HG02623 (cell line): ENCODE data around the gene NBL1.
"Not testable (repeated sequence)": the region's sequence is repeated elsewhere in the genome, so short reads cannot be mapped to it uniquely, and the experiment has no call there.

Experiments
- ATAC-seq: cut with Tn5 transposase; IDR thresholded peaks from one replicate; pipeline ENCODE4 v1.9.1; 2021; ENCODE audit warnings: moderate library complexity; ENCODE audit not compliant: unreplicated experiment

Gene NBL1

DNA sequence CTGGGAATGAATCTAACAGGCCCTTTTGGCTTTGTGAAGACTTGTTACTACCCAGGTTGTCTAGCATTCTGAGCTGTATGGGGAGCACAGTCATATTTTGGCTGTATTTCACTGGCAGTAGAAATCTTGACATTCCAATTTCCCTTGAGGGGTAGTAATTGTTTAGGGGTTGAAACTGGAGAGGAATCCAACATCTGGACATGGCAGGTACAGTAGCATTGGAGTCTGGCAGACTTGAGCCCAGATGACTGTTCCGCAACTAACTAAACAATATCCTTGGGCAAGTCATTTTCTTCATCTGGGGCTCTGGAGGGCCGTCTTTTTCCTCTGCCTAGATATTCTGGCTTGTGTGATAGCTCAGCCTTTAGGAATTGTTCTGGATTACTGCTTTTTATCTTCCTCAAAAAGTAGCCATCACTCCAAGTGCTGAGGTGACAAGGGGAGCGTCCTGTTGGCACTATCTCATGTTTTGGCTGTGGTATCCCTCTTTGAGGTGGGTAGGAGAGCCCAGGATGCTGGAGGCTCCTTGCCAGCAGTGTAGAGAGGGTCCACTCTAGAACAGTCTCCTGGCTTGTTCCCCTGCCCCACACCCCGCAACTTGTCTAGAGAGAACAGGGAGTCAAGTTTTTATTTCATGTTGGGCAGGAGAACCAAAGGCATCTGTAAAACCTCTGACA lies 22.7 kb upstream of the NBL1 start:
- ATAC-seq, result no peak

DNA sequence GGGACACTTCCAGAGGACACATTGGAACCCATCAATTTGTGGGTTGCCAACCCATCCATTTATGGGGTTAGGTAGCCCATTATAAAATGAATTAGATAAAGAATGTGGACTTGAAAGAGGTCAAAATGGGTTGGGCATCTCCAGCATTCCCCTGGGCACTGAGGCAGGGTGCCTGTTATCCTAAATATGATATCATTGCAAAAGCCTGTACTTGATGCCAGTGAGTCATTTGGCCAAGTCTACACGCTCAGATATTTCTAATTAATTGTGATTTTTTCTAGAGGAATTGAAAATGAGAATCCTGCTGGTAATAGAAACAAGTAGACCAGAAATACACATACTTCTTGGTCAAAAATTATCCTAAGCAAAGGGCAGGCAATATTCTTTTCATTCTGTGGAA lies 21.9 kb upstream of the NBL1 start:
- ATAC-seq, result no peak

DNA sequence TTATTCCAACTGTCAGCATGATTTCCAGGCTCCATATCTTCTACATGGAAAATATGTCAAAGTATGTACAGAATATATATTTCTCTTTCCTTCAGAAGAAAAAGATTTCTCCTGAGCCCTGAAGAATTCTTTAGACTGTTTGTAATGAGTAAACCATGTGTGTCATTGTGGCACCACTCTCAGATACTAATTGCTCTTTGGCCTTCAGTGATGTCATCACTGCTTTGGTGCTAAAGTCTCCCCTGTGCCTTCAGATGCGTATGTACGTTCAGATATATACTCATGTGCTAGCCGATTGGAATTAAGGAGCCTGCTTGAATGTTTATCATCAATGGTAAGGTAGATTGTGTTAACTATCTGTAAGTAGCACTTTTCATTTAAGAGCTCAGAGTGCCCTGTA lies 20.6 kb upstream of the NBL1 start:
- no peak for ATAC-seq

DNA sequence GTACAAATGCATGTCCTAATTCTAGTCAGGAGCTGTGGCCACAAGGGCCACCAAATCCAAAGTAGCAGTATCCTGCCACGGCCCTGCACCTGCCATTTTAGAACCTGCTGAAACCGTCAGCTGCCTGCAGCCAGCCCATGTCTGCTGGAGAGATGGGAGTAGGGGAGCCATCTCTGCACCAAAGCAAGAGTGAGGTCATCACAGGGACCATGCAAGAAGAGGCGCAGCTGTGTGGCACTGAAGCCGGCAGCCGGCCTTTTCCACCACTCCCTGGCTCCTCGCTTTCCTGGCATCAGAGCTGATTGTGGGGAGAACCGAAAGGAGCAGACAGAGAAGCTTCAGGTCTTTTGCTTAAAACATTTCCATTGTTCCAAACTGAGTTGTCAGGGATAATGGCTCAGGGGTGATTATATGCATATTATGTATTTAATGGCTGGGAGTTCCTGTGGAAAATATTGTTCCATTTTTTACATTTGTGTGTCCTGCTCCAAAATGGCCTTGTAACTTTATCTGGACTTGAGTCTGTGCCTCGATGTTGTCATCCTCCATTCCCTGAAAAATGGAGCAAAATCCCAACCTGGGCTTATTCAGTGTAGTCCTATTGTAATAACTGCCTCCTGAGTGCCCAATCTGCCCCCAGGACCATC lies 18.7 kb upstream of the NBL1 start:
- no peak for ATAC-seq

DNA sequence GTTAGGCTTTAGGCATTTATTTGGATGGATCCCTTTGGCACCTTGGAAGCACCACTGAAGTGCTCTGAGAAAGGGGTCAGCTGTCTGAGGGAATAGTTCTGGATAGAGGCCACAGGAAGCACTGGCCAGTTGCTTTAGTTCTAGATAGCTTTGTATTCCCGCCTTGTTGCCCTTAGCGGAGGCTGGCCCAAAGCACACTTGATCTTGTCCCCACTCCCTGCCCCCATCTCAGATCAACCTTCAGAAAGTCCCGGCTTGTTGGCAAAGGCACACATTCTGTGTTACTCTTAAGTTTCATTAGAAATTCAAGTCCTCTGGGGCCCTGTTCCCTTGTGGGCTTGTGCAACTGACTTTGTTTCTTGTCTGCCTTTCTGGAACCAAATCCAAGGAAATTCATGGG lies 15.2 kb upstream of the NBL1 start:
- no peak for ATAC-seq

DNA sequence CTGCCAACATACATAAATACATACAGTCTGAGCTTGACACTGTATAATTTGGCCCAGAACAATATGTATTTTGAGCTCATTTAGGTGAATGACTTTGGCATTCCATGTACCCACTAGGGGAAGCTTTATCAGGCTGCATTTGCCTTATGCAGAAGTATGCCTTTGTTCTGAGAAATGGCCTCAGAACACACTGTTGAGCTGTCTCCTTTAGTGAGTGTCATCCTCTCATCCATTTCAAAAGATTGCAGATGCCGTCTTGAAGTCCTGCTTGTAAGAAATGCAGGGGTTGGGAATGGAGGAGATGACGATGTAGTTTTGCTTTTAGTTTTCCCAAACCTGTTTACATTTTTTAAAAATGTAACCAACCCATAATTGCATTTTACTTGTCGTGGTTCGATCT lies 14.8 kb upstream of the NBL1 start:
- ATAC-seq, result no peak

DNA sequence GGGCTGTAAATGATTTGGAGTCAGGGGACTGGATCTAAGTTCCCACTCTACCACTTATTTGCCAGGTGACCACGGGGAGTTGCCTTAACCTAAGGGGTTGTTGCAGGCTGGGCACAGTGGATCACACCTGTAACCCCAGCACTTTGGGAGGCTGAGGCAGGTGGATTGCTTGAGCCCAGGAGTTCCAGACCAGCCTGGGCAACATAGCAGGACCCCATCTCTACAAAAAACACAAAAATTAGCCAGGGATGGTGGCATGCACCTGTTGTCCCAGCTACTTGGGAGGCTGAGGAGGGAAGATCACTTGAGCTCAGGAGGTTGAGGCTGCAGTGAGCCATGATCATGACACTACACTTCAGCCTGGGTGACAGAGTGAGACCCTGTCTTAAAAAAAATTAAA lies 13.9 kb upstream of the NBL1 start:
- not testable (repeated sequence) for ATAC-seq

DNA sequence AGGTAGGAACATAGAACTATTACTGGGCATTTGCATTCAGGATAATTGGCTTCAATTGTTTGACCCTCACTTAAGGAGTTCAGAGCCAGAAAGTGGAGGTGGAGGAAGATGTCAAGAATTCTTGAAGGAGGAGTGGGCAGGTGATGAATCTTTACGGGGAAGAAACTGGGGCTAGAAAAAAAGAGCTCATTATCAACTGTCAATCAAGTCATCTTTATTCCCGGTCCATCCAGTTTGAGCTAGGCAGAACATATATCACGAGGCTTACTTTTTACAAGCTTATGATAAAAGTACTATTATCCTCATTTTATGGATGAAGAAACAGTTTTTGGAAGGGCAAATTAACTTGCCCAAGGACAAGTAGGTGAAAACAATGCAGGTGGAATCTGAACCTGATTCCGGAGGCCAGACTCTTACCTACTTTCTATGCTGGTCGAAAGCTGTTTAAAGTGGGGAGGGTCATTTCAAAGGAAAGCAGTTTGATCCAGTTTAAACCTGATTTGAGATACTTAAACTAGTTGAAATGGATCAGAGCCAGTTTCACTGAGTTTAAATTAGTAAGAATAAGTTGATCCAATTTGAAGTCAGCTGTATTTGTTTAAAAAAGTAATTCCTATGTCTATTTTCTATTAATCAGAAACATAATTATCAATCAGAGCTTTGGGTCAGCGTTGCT lies 13.3 kb upstream of the NBL1 start:
- no peak for ATAC-seq

DNA sequence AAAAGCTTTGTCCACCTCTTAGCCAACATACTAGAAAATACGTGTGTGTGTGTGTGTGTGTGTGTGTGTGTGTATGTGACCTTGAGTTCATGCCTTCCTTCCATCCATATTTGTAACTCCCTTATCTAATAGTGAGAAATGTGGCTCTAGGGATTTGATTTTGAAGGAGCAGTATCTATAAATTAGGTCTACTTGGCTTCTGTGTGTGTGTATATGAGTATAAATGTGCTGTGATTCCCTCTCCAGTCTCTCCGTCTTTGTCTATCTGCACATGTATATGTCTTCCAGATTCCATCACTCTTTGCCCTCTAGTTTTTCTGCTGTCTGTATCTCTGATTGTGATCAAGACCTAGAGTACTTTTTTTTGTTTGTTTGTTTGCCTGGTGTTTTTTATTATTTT lies 11.9 kb upstream of the NBL1 start:
- no peak for ATAC-seq

DNA sequence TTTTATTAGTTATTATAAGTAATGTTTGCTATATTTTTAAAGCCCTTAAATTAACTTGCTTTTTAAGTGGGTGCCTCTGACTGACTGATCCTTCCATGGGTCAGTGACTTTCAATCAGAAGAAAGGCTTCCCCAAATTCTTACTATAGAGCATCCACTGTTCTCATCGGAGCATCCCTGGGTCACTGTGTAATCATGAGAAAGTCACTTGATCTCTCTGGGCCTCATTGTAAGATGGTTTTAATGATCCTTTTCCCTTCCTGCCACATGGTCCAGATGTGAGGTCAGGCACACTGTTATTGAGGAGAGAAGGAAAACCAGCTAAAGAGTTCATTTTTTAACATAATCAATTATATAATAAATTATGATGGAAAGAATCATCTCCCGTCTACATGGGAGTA lies 11.0 kb upstream of the NBL1 start:
- ATAC-seq, result no peak

DNA sequence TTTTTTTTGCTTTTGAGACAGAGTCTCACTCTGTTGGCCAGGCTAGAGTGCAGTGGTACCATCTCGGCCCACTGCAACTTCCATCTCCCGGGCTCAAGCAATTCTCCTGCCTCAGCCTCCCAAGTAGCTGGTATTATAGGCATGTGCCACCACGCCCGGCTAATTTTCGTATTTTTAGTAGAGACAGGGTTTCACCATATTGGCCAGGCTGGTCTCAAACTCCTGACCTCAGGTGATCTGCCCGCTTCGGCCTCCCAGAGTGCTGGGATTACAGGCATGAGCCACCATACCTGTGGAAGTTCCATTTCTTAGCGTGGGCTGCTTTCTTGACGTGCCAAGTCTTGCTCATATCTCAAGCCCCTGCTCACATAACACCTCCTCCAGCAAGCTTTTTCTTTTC lies 9.0 kb upstream of the NBL1 start:
- ATAC-seq, result not testable (repeated sequence)

DNA sequence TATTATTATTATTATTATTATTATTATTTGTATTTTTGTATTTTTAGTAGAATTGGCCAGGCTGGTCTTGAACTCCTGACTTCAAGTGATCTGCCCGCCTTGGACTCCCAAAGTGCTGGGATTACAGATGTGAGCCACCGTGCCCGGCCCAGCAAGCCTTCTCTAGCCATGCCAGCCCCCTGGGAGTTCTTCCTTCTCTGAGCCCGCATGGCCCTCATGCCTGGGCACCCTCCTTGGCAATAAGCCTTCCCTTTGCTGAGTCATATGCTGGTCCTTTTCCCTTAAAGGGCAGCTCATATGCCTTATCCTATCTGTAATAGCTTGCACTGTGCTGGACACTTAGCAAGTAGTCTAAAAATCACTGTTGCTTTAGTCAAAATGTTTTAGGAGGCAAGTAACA lies 8.5 kb upstream of the NBL1 start:
- ATAC-seq, result no peak

DNA sequence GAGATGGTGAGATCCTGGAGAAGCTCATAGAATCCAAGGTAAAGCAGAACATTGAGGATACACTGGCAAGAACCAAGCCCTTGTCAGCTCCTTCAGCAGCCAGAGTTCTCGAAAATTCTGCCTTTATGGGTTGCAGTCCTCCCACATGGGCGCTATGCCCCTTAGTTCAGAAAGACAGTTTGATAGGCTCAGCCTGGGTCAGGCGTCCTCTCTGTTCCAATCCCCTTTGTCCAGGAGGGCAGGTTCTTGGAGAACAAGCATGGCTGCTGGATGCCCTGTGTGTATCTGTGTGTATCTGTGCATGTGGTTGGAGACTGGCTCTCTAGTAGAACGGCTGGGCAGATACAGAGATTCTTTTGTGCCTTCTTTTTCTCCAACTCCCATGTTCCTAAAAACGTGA lies 8.0 kb upstream of the NBL1 start:
- ATAC-seq, result no peak

DNA sequence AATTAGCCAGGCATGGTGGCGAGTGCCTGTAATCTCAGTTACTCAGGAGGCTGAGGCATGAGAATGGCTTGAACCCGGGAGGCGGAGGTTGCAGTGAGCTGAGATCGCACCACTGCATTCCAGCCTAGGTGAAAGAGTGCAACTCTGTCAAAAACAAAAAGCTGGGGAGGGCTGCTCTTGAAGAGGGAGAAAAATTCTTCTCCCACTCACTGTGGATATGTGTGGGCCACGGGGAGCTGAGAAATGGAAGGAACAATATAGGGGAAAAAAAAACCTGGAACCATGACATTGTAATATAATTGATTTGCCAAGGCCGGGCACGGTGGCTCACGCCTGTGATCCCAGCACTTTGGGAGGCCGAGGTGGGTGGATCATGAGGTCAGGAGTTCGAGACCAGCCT lies 7.4 kb upstream of the NBL1 start:
- not testable (repeated sequence) for ATAC-seq

DNA sequence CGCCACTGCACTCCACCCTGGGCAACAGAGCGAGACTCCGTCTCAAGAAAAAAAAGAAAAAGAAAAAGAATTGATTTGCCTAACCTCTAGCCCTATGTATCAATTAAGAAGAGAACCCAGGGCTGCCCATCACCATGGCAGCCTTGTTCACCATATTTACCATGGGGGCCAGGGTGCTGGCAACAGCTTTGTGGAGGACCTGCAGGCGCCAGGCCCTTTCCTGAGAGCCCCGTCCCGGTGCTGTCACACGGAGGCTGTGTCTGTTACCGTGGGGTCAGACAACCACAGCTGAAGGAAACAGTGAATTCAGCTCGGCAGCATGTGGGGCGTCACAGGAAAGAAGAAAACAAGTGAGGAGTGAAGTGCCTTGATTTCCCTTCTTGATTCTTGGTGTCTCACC lies 6.5 kb upstream of the NBL1 start:
- ATAC-seq, result no peak

DNA sequence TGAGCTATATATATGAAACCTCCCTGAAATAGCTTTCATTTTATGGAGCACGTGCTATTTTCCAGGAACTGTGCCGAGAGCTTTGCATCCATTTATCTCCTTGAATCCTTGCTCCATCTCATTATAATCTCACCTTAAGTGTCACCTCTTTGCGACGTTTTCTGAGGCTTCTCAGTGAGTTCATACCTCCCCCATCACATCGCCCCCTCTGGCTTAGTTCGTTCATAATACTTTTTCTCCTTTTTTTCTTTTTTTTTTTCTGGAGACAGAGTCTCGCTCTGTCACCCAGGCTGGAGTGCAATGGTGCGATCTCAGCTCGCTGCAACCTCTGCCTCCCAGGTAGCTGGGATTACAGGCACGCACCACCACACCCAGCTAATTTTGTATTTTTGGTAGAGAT lies 4.9 kb upstream of the NBL1 start:
- not testable (repeated sequence) for ATAC-seq

DNA sequence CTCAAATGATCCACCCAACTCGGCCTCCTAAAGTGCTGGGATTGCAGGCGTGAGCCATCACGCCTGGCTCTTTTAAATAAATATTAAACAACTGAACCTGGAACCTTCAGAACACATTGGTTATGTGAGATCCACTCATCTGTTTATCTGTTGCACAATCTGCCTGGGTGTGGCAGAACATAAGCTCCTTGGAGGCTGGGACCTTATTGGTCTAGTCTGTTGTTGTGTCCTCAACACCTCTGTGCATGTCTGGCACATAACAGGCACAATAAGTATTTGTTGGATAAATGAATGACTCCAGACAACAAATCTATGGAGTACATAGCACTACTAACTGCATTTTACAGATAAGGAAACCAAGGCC lies 4.1 kb upstream of the NBL1 start:
- ATAC-seq, result no peak

DNA sequence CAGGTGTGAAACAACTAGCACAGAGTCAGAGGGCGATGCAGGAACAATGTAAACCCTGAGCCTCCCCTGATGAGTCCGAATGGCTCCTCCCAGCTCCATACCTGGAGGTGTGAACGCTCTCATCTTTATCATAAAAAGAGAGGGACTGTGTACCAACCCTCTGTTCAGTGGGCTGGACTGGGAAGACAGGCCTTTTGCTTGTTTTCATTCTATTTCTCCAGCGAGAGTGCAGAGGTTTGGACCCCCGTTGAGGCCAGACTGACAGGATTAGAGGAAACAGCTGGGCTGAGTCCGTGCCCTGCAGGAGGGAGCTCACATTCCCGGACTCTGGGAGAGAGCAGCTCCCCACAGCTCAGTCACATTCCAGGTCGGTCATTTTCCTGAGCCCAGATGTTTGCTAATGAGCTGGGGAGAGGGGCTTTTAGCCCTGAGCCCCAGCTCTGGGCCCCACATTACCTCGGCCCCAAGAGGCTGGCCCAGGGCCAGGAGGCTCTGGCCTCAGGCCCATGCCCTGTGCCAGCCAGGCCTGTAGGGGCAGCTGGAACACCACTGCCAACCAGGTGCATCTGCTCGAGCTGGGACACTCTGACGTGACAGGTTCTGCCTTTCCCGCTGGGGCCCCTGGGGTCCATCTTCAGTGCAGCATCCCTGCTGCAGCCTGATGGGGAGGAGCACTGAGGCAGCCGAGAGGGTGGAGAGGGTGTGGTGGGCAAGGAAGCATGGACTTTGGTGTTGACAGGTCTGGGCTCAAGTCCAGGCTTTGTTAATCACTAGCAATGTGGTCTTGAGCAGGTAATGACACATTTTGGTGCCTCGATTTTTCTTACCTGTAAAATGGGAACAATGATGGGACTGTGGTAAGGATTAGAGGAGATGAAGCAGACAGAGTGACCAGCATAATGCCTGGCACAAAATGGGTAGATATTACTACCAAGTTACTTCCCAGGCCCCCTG lies 3.5 kb upstream of the NBL1 start:
- no peak for ATAC-seq

DNA sequence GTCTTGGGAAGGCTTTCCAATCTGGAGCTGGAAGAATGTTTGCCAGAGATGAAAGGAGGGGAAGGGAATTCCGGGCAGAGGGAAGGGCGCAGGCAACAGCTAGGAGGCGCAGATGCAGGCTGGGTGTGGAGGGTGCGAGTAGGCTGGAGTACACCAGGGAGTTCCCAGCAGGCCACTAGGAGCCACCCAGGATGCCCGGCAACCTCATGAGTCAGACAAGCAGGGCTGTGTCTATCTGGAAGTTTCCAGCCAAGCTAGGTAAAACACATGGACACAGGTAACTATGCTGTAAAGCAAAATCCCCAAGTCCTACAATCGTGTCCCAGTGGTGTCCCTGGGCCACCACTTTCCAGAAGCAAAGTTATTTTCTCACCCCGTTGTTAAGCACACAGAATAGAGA lies 990 bp upstream of the NBL1 start:
- ATAC-seq, result no peak

DNA sequence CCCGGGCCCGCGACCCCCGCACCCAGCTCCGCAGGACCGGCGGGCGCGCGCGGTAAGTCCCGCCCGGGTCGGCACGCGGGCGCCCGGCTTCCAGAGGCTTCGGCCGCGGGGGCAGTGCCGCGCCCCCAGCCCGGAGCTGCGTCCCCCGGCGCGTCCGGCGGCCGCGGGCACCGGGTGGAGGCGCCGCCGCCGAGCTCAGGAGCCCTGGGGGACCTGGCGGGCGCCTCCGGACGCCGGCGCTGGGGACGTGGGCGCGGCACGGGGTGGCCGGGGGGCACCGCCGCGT lies 227 bp downstream of the NBL1 start:
- ATAC-seq, result no peak

DNA sequence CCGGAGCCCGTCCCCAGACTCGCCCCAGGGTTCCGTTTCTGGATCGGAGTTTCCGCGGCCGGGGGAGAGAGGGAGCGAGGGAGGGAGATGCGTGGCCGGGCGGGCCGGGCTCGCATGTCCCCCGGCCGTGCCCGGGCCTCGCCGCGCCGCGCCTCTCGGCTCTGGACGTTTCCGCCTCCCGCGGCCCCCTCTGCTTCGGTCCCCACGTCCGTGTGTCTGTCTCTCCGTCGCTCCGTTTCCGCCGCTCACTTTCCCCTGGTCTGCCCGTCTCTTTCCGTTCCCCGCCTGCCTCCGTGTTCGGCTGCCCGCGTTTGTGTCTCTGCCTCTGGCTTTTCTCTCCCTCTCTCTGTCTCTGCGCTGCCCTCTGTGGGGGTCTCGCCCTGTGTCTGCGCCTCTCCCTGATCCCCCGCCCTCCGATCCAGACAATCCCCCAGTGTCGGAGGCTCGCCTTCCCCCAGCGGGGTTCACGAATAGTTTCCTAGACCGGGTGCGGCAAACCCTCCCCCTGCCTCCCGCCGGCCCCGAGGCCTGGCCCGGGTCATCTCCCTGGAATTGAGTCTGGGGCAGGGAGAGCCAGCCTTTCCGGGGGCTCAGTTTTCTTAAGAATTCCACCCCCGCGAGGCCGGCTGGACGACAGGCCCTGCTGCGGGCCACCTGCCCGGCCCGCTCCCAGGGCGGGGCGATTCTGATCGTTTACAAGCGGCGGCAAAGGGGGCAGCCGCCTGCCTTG lies 735 bp downstream of the NBL1 start:
- no peak for ATAC-seq
